ENCODE data around the gene TTC39A.

GRCh38 chr1:51311826-51312225, 18.5 kb downstream of the TTC39A start:
- TF ChIP-seq POLR2A (IDR thresholded peaks at IDR 0.05) (no peak), CTCF (IDR thresholded peaks at IDR 0.05) (no peak)

Measured in uterus (tissue), 2 donors.